Neural cell (in vitro differentiated cells): ENCODE data around the gene EXOC4. TPM values are rescaled to one million over a fixed set of nuclear protein-coding genes. Genes with fewer than 3 reads are reported as not detected.

ENCODE experiments used
- H2AFZ ChIP-seq: fragments of 200-600, 300-800 bp; sonication (generic), shearing (Covaris generic); 2 replicates; pipeline ENCODE4 v1.6.0; 2014; ENCODE audit warnings: low read depth, mild to moderate bottlenecking, antibody characterized with exemption, low read length, moderate library complexity
- H3F3A ChIP-seq: fragments of 200-600 bp; shearing (Covaris generic); 2 replicates; pipeline ENCODE4 v1.6.1; 2016; ENCODE audit warnings: mild to moderate bottlenecking, moderate library complexity, mixed read lengths, antibody characterized with exemption, low read length; ENCODE audit not compliant: insufficient read depth, poor library complexity, severe bottlenecking
- H3K27ac ChIP-seq: fragments of 200-600, 300-800 bp; sonication (generic), shearing (Covaris generic); 2 replicates; pipeline ENCODE4 v1.5.1; 2014; ENCODE audit warnings: mild to moderate bottlenecking, low read length, moderate library complexity
- H3K27me3 ChIP-seq: fragments of 300-800, 200-600 bp; sonication (generic), shearing (Covaris generic); 2 replicates; pipeline ENCODE4 v1.6.0; 2014; ENCODE audit warnings: mild to moderate bottlenecking, low read depth, low read length, moderate library complexity; ENCODE audit not compliant: insufficient read depth
- H3K36me3 ChIP-seq: fragments of 300-800, 200-600 bp; sonication (generic), shearing (Covaris generic); 2 replicates; pipeline ENCODE4 v1.5.1; 2014; ENCODE audit warnings: mild to moderate bottlenecking, antibody characterized with exemption, low read length, moderate library complexity; ENCODE audit not compliant: insufficient read depth
- H3K4me2 ChIP-seq: fragments of 300-800, 200-600 bp; sonication (generic), shearing (Covaris generic); 2 replicates; pipeline ENCODE4 v1.6.0; 2014; ENCODE audit warnings: mild to moderate bottlenecking, low read length
- H3K4me3 ChIP-seq: fragments of 300-800, 200-600 bp; sonication (generic), shearing (Covaris generic); 2 replicates; pipeline ENCODE4 v1.5.1; 2014; ENCODE audit warnings: mild to moderate bottlenecking, low read length, moderate library complexity
- H3K79me2 ChIP-seq: fragments of 200-600 bp; shearing (Covaris generic); replicated peaks from 2 replicates; pipeline ENCODE4 v1.6.0; 2014; ENCODE audit warnings: mild to moderate bottlenecking, low read length, moderate library complexity; ENCODE audit not compliant: insufficient read depth
- H3K9ac ChIP-seq: fragments of 300-800, 200-600 bp; sonication (generic), shearing (Covaris generic); 2 replicates; pipeline ENCODE4 v1.6.1; 2016; ENCODE audit warnings: mild to moderate bottlenecking, low read length, mixed read lengths
- H3K9me2 ChIP-seq: fragments of 200-600 bp; shearing (Covaris generic); 2 replicates; pipeline ENCODE4 v1.6.1; 2016; ENCODE audit warnings: mild to moderate bottlenecking, low read length, mixed read lengths; ENCODE audit not compliant: insufficient read depth
- H3K9me3 ChIP-seq: fragments of 200-600, 300-800 bp; sonication (generic), shearing (Covaris generic); 2 replicates; pipeline ENCODE4 v1.6.1; 2016; ENCODE audit warnings: mild to moderate bottlenecking, mixed run types, low read length, moderate library complexity, mixed read lengths
- H4K20me1 ChIP-seq: fragments of 200-600 bp; shearing (Covaris generic); 2 replicates; pipeline ENCODE4 v1.6.1; 2016; ENCODE audit warnings: mild to moderate bottlenecking, mixed run types; ENCODE audit not compliant: insufficient read depth
- CTCF ChIP-seq: fragments of 450-650 bp; IDR thresholded peaks from 2 replicates; pipeline ENCODE4 v1.5.1; 2014; ENCODE audit warnings: antibody characterized with exemption, mild to moderate bottlenecking, moderate library complexity; ENCODE audit not compliant: poor library complexity, severe bottlenecking
- EP300 ChIP-seq: fragments of 450-650 bp; conservative IDR thresholded peaks from 2 replicates; pipeline ENCODE4 v1.6.1; 2014; ENCODE audit warnings: antibody characterized with exemption, mild to moderate bottlenecking, moderate library complexity; ENCODE audit not compliant: poor library complexity, severe bottlenecking
- EZH2 ChIP-seq: fragments of 200-600, 300-800 bp; shearing (Covaris generic), sonication (generic); IDR thresholded peaks from 2 replicates; pipeline ENCODE4 v1.6.1; 2014; ENCODE audit warnings: antibody characterized with exemption, low read length, borderline replicate concordance, mild to moderate bottlenecking; ENCODE audit not compliant: insufficient read depth, poor library complexity, severe bottlenecking
- MXI1 ChIP-seq: fragments of 450-650 bp; conservative IDR thresholded peaks from 2 replicates; pipeline ENCODE4 v1.6.1; 2014; ENCODE audit warnings: antibody characterized with exemption, mild to moderate bottlenecking; ENCODE audit not compliant: poor library complexity, severe bottlenecking
- POLR2AphosphoS5 ChIP-seq: IDR thresholded peaks from 2 replicates; pipeline ENCODE4 v1.6.1; 2012
- RAD21 ChIP-seq: fragments of 450-650 bp; conservative IDR thresholded peaks from 2 replicates; pipeline ENCODE4 v1.6.1; 2014; ENCODE audit warnings: antibody characterized with exemption, mild to moderate bottlenecking, moderate library complexity
- REST ChIP-seq: IDR thresholded peaks from 2 replicates; pipeline ENCODE4 v1.6.1; 2012; ENCODE audit warnings: borderline replicate concordance
- SMC3 ChIP-seq: fragments of 450-650 bp; conservative IDR thresholded peaks from 2 replicates; pipeline ENCODE4 v1.6.1; 2014; ENCODE audit warnings: antibody characterized with exemption, mild to moderate bottlenecking, moderate library complexity; ENCODE audit not compliant: poor library complexity
- TAF1 ChIP-seq: IDR thresholded peaks from 2 replicates; pipeline ENCODE4 v1.6.1; 2012; ENCODE audit warnings: low read depth
- polyA plus RNA-seq: library from polyadenylated mRNA; depleted of rRNA; stranded (reverse); fragments of >200 nt; gene quantifications from 2 replicates; pipeline ENCODE4 v1.2.3, GENCODE V29; 2014

Gene EXOC4
- polyA plus RNA-seq, 1 donor from 2014 or later = 36.5 TPM

DNA sequence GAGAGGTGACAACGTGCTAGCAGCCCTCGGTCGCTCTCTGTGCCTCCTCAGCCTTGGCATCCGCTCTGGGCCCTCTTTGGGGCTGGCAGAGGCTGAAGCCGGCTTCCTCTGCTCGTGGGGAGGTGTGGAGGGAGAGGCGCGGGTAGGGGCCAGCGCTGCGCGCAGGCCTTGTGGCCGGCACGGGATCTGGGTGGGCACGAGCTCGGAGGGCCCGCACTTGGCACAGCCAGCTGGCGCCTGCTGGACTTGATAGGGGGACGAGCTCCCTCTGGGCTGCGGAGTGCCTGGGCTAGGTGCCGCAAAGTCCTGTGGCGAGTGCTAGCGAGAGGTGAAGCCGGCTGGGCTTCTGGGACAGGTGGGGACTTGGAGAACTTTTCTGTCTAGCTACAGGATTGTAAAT, 170.7 kb downstream of the EXOC4 start:
- no peaks in the 10 kb centered on the region for H3K36me3 ChIP-seq
- H3K9ac ChIP-seq = no peak overlapping the region
- no peaks in the 10 kb centered on the region for H3K9me2 ChIP-seq
- H3K27me3 ChIP-seq = no peaks in the 10 kb centered on the region
- no peaks in the 10 kb centered on the region for H3K9me3 ChIP-seq
- H2AFZ ChIP-seq = no peak overlapping the region
- no peak overlapping the region for H3K4me3 ChIP-seq
- no peaks in the 10 kb centered on the region for H3F3A ChIP-seq
- no peak overlapping the region for H3K27ac ChIP-seq
- H3K4me2 ChIP-seq = no peak overlapping the region
- TF ChIP-seq EZH2 = no peak
- no peak for TF ChIP-seq MXI1
- TF ChIP-seq REST = no peak
- no peak for TF ChIP-seq TAF1
- no peak for TF ChIP-seq POLR2AphosphoS5
- TF ChIP-seq EP300 = no peak
- TF ChIP-seq SMC3 = no peak
- no peak for TF ChIP-seq RAD21
- TF ChIP-seq CTCF = no peak
- no peaks in the 10 kb centered on the region for H4K20me1 ChIP-seq
- no peaks in the 10 kb centered on the region for H3K79me2 ChIP-seq

- H3K9me3 ChIP-seq = no peaks in the 10 kb centered on the region
- H3F3A ChIP-seq = no peaks in the 10 kb centered on the region
- no peaks in the 10 kb centered on the region for H4K20me1 ChIP-seq
- peak overlapping the region; percentile 11 for H3K4me3 ChIP-seq
- peak overlapping the region; percentile 65 for H3K27ac ChIP-seq
- peak overlapping the region; percentile 22 for H3K4me2 ChIP-seq
- H3K9ac ChIP-seq = peak overlapping the region; percentile 4
- H3K9me2 ChIP-seq = no peaks in the 10 kb centered on the region
- no peak overlapping the region for H2AFZ ChIP-seq
- no peaks in the 10 kb centered on the region for H3K27me3 ChIP-seq
- no peaks in the 10 kb centered on the region for H3K79me2 ChIP-seq
- H3K36me3 ChIP-seq = no peaks in the 10 kb centered on the region
- TF ChIP-seq SMC3 (no peak), CTCF (no peak), MXI1 (no peak)
Observed at GRCh38 chr7:133428326-133428725, 175.4 kb downstream of the EXOC4 start.
